Stimulated activated CD8-positive, alpha-beta memory T cell treated with anti-CD3 and anti-CD28 coated beads, Interleukin-4, amount 100 ng/mL, for 24 hours (primary cell): Measurements from ENCODE around the gene ERI3.

Source experiments
- DNase-seq: peaks from one replicate; pipeline ENCODE4 v3.0.0-alpha.2; 2020; ENCODE audit warnings: low read depth

The ERI3 gene

DNA sequence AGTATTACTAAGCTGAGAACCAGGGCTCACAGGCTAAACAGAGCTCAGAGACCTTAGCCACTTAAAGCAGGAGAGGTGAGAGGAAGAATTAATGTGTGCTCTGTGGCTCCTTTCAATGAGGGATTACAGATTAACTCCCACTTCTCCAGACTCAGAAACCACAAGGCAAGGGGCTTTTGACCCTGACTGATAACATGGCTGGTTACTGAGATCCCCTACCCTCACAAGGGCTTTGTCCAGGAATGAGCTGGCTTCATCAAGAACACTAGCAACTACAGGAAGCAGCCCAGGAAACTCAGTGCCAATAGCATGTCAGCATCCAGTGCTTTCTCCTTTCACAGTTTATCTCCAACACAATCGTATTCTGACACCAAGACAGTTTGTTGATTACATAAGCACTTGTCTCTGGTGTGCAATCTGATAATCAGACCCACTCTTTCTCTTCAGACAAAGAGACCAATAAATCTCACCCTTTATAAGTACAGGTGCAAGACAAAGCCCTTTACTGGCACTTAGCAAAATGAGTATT lies 38.8 kb downstream of the ERI3 start:
- DNase-seq = no peak

DNA sequence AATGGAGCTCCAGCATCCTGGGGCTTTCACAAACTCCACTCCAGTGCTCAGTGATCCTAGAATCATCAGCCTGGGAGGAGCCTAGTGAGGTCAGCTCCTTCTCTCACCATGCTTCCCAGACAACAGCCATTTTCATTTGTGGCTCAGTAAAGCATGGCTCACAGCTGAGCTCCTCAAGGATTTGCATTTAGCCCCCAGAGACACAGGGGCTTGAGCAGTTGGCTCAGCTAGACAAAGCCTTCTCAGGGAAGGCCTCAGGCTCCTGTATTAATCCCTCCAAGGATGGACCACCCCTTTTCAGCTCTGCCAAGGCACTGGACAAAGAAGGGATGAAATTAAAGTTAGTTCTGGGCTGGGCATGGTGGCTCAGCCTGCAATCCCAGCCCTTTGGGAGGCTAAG lies 39.5 kb downstream of the ERI3 start:
- DNase-seq = no peak

GRCh38 chr1:44314452-44314851 lies 40.6 kb downstream of the ERI3 start:
- DNase-seq = no peak

DNA sequence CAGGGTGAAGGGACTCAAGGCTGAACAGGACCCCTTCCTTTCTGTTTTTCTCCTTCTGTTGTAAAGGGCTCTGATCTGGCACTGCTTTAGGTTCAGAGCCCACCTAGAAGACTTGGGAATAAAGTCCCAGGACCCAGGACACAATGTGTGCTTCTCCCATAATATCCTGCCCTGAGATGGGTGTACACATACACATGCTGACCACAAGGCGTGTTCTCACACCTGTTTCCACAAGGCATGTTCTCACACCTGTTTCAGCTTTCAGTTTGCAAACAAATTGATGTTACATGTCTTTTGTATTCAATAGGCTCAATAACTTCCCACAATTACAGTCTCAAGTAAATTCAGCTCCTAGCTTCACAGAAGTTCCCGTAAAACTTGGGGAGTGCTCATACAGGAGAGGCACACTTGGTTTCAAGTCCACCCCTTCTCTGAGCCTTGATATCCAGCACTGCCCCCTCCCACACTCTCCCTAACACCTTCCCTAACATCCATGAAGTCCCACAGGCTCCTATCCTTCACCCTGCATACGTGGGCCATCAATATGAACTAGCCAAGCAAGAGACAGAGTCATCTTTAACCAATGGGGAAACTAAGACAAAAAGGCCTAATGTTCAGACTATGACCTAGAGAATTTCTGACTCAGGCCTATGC lies 41.7 kb downstream of the ERI3 start:
- no peak for DNase-seq

- DNase-seq = no peak
These were observed 42.5 kb downstream of the ERI3 start for GRCh38 chr1:44312399-44313196.

- no peak for DNase-seq
These were observed 45.1 kb downstream of the ERI3 start for GRCh38 chr1:44310006-44310405.

DNA sequence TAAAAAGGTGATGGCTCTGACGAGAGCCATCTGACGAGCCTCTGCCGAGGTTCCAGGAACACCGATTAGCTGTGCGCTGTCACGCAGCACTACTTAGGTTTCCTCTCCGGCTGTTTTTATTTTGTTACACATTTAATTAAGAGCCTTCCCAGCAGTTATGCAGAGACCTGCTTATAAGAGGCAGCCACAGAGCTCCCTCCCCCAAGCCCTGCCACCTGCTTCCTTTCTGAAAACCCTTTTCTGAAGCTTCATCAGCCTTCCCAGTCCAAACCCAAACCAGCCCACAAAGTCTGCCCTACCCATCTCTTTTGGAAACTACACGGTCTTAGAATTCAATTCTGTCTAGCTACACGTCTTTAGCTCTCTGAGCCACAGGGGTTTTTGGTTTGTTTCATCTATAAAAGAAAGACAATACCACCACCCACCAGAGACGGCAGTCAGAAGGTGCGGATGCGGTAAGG lies 49.1 kb downstream of the ERI3 start:
- DNase-seq = no peak

DNA sequence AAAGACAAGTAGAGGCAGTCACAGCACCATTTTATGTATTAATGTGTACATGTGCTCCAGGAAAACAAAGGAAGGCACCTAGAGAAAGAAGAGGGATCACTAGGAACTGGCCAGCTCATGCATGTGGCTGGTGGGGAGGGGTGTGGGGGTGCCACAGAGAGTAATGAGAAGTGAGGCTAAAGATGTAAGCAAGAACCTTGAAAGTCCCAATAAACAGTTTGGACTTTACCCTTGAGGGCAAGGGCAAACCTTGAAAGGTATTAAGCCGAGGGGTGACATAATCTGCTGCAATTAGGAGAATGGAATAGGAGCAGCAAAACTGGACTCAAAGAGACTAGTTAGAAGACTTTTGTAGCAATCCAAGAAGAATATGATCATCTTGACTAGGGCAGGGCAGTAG lies 51.5 kb downstream of the ERI3 start:
- no peak for DNase-seq

GRCh38 chr1:44302541-44302940 lies 52.5 kb downstream of the ERI3 start:
- DNase-seq = no peak

- no peak for DNase-seq
These were observed 53.6 kb downstream of the ERI3 start for GRCh38 chr1:44301442-44301841.

GRCh38 chr1:44300852-44301251 lies 54.2 kb downstream of the ERI3 start:
- DNase-seq = no peak

GRCh38 chr1:44297695-44298400 lies 57.2 kb downstream of the ERI3 start:
- DNase-seq = no peak

DNA sequence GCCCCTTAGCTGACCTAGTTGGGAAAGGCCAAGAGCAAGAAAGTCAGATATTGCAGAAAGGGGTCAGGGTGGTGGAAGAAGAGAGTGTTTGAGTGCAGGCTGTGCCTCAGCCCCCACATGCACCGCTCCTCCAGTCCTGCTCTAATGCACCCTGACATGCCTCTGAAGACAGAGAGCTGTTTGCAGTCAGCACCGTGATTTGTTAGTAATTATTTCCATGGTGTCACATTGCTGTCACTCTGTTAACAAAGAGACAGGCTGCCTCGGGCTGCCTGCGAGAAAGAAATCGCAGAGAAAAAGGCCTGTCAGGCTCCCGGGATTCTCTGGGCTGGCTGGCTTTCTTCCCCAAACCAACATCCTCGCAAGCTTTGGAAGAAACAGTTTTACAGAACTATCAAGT lies 58.3 kb downstream of the ERI3 start:
- no peak for DNase-seq

GRCh38 chr1:44296086-44296485 lies 59.0 kb downstream of the ERI3 start:
- DNase-seq = no peak

- no peak for DNase-seq
These were observed 60.5 kb downstream of the ERI3 start for GRCh38 chr1:44294588-44295007.

DNA sequence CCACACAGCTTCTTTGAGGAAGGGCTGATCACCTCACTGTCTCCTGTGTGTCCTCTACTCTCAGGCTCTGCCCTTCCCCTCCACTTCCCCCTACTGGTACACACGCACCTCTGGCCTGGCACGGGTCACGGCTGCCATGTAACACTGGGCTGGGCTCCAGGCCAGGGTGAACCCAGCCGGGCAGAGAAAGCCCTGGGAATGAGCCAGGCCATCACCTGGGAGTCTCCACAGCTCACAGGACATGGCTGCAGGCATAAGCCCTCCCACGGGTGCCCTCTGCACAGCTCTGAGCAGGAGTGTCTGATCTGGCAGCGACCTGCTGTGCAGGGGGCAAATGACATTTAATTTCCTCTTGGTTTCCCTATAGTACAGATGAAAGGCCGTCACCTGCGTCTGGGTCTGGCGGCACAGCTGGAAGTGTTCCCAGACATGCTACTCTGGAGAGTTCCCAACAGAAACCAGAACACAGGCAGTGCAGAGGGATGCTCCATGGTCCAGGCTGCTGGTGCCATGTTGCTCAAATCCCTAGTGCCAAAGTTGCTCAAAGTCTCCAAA lies 61.2 kb downstream of the ERI3 start:
- DNase-seq = no peak

DNA sequence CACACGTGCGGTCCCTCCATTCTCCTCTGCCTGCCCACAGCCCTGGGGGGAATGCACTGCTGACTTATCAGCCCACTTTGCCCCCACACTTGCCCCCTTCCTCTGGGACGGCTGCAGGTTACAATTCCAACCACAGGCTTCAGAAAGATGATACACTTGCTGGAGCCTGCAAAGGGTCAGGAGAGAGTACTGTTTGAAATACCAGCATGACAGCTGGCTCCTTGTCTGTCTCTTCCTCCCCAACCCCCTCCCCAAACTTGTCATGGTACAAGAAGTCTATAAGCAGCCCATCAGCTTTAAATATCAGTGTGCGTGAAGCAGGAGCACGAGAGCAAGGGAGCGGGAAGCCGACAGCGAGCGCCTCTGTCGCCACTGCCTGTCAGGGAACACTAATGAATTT lies 62.4 kb downstream of the ERI3 start:
- DNase-seq = no peak

DNA sequence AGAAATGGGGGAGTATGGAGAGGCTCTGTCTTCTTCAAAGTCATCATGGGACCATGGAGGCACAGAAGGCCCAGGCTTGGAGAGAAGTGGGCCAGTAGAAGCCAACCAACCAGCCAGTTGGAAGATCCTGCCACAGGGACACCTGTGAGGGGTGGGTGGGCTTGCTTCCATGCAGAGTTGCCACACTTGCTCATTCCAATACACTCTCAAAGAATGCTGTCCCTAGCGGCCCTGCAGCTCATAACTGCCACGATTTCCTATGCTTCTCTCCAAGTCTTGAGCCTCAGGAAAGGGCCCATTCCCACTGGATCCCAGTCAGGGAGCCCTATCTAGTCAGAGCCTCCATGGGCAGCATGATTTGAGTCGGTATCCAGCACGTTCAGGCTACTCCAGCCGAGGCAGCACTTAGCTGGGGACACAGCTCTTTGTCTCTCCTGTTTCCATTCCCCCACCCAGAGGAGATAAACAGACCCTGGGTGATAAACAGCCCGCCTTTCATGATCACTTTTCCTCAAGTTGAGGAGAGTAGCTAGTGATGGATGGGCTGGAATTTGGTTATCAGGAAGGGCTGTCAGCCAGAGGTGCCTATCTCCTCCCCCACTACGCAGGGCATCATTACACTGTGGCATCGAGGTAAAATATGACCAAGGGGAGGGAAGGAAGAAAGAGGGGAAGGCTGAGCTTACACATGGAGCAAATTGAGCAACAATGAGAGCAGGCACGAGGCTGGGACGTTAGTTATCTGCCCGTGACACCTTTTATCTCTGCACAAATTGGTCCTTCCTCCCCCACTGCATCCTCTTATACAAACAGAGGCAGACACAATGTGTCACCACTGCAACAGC lies 64.6 kb downstream of the ERI3 start:
- DNase-seq = no peak

DNA sequence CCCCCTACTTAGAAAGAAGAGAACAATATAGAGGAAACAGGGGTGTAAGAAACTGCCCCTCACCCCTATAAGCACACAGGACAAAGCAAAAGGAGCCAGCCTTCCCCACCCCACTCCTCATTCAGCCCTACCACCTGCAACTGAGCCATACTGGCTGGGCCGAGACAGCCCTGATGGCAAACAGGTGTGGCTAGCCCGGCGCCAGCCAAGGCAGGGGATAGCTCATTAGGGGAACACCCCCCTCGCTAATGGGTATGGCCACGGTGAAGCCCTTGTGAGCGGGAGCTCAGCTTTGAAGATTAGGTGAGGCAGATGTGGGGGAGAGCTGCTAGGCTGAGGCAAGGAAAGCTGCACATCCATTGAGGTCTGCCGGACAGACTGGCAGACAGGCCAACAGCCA lies 65.5 kb downstream of the ERI3 start:
- DNase-seq = no peak

DNA sequence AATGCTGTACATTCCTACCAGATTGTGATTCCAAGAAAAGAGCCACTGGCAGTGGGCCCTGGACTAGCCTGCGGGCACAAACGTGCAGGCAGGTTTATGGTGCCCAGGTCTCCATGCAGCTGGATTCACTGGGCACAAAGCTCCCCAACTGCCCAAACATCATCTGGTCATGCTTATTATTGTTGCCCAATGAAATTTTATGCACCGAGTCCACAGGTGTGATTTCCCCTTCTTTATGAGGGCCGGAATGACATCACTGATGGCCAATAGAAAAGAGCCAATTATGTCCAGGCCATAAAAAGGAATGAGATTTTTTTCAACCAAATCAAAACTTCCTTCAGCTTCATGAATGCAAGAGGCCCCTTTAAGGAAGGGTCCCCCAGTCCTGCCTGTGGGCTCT lies 66.2 kb downstream of the ERI3 start:
- no peak for DNase-seq

GRCh38 chr1:44284184-44284583 lies 70.9 kb downstream of the ERI3 start:
- DNase-seq = no peak
